GM19467 (cell line): ENCODE results near the gene CASK.

Source experiments
- ATAC-seq: cut with Tn5 transposase; IDR thresholded peaks from one replicate; pipeline ENCODE4 v1.9.1; 2021; ENCODE audit warnings: mild to moderate bottlenecking, moderate library complexity; ENCODE audit not compliant: unreplicated experiment

The CASK gene

GRCh38 chrX:41589634-41590270, 333.6 kb downstream of the CASK start:
- ATAC-seq, result no peak

- no peak for ATAC-seq
Measured at GRCh38 chrX:41588271-41588670, 335.1 kb downstream of the CASK start.

- no peak for ATAC-seq
Measured at GRCh38 chrX:41580423-41581064, 342.8 kb downstream of the CASK start.

- no peak for ATAC-seq
Measured at GRCh38 chrX:41563876-41564275, 359.5 kb downstream of the CASK start.

- ATAC-seq, result peak; percentile 86
Measured at GRCh38 chrX:41561045-41561444, 362.3 kb downstream of the CASK start.

- ATAC-seq, result no peak
Measured at GRCh38 chrX:41559235-41560052, 363.9 kb downstream of the CASK start.

GRCh38 chrX:41558531-41558930, 364.8 kb downstream of the CASK start:
- ATAC-seq, result no peak

GRCh38 chrX:41556958-41557357, 366.4 kb downstream of the CASK start:
- no peak for ATAC-seq

- no peak for ATAC-seq
Measured at GRCh38 chrX:41553688-41554087, 369.7 kb downstream of the CASK start.

GRCh38 chrX:41548411-41548810, 374.9 kb downstream of the CASK start:
- ATAC-seq, result no peak

GRCh38 chrX:41543668-41544067, 379.7 kb downstream of the CASK start:
- ATAC-seq, result no peak

GRCh38 chrX:41543025-41543424, 380.3 kb downstream of the CASK start:
- no peak for ATAC-seq

GRCh38 chrX:41542536-41542935, 380.8 kb downstream of the CASK start:
- no peak for ATAC-seq

- no peak for ATAC-seq
Measured at GRCh38 chrX:41542135-41542534, 381.2 kb downstream of the CASK start.

GRCh38 chrX:41541386-41541785, 382.0 kb downstream of the CASK start:
- ATAC-seq, result no peak

- no peak for ATAC-seq
Measured at GRCh38 chrX:41538707-41539106, 384.6 kb downstream of the CASK start.

GRCh38 chrX:41530085-41530484, 393.3 kb downstream of the CASK start:
- no peak for ATAC-seq

- ATAC-seq, result no peak
Measured at GRCh38 chrX:41529221-41529620, 394.1 kb downstream of the CASK start.

- no peak for ATAC-seq
Measured at GRCh38 chrX:41528784-41529183, 394.6 kb downstream of the CASK start.

- ATAC-seq, result no peak
Measured at GRCh38 chrX:41526925-41527324, 396.4 kb downstream of the CASK start.

- no peak for ATAC-seq
Measured at GRCh38 chrX:41526271-41526670, 397.1 kb downstream of the CASK start.

GRCh38 chrX:41522671-41523070, 400.7 kb downstream of the CASK start:
- no peak for ATAC-seq
